ENCODE data around the gene CRELD2.

CRELD2 gene

DNA sequence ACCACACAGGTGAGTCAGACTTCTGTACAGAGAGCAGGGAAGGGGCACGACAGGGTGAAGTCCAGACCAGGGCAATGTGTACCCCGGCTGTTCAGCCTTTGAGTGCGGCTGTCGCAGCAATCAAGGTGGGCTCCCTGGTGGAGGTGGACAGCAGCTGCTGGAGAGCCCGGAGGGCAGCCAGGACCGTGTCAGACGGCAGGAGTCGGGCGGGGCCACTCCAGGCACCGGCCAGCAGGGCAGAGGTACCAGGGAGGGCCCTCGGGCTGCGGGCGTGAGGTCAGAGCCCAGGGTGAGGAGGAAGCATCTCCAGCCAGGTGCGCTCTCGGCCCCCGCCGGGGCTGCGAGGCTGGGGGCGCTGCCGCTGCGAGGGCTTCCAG, 41.3 kb downstream of the CRELD2 start:
- no peak for DNase-seq

DNA sequence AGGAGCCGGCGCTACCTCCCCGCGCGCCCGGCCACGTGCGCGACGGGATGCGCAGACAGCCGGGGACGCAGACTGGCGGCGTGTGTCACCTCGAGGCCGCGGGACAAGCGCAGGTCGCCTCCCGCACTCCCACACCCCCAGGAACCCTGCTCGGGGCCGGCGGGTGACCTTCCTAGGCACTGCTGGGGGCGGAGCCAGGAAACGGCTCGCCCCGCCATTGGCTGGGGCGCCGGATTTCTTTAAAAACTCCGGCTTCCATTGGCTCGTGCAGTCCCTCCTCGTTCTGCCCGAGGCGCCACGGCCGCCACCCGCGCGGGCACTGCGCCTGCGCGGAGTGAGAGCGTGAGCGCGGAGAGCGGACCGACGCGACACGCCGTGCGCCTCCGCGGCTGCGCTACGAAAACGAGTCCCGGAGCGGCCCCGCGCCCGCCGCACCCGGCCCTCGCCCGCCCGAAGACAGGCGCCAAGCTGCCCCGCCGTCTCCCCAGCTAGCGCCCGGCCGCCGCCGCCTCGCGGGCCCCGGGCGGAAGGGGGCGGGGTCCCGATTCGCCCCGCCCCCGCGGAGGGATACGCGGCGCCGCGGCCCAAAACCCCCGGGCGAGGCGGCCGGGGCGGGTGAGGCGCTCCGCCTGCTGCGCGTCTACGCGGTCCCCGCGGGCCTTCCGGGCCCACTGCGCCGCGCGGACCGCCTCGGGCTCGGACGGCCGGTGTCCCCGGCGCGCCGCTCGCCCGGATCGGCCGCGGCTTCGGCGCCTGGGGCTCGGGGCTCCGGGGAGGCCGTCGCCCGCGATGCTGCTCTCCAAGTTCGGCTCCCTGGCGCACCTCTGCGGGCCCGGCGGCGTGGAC, 41.9 kb downstream of the CRELD2 start, which contains the start of gene PIM3:
Gene PIM3, plus strand, starts transcription at position 614 of the 846 bp plus-strand sequence. Its CDS starts 176 bp downstream, at position 790.
- peak; percentile 96 for DNase-seq

DNA sequence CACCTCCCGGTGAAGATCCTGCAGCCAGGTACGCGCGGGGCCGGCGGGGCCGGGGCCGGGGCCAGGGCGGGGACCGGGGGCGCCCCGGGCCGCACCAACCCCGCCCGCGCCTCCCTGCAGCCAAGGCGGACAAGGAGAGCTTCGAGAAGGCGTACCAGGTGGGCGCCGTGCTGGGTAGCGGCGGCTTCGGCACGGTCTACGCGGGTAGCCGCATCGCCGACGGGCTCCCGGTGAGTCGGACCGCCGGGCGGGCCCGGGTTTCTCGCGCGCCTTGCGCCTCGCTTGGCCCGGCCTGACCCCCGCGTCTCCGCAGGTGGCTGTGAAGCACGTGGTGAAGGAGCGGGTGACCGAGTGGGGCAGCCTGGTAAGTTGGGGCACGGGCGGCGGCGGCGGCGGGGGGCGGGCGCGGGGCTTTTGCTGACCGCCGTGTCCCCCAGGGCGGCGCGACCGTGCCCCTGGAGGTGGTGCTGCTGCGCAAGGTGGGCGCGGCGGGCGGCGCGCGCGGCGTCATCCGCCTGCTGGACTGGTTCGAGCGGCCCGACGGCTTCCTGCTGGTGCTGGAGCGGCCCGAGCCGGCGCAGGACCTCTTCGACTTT, 42.7 kb downstream of the CRELD2 start:
- no peak for DNase-seq

DNA sequence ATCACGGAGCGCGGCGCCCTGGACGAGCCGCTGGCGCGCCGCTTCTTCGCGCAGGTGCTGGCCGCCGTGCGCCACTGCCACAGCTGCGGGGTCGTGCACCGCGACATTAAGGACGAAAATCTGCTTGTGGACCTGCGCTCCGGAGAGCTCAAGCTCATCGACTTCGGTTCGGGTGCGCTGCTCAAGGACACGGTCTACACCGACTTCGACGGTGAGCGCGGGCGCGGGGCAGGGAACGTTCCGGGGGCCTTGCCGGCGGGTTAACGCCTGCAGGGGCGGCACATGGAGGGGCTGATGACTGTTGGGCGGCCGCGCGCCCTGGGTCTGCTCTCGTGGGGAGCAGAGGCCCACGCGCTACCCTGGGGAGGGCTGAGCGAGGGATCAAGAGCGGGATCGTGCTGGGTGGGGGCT, 43.2 kb downstream of the CRELD2 start:
- no peak for DNase-seq

DNA sequence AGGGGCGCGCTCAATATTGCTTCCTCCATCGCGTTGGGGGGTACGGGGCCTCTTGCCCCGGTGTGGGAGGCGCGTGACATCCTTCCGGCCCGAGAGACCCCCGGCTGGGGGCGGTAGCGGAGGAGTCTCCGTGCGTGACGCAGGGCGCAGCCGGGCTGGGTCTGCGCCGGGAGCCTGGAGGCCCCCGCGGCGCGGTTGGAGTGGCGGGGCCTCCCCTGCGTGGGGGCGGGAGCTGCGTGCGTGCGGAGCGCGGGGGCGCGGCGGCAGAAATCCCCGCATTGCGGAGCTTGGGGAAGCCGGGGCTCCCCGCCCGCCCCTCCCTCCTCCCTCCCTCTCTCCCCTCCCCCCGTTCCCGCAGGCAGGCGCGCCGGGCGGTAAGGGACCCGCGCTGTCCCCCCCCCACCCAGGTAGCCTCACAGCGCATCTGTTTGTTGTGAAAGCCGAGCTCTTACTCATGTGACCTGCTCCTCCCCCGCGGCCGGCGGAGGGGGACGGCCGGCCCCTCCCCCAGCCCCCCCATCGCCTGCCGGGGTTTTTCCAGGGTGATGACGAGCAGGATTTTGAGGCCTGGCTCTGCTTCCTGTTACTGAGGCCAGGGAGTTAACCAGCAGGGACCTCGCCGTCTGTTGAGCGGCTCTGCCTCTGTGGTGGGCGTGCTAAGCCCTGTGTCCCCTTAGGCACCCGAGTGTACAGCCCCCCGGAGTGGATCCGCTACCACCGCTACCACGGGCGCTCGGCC, 43.7 kb downstream of the CRELD2 start:
- DNase-seq: peak; percentile 31

DNA sequence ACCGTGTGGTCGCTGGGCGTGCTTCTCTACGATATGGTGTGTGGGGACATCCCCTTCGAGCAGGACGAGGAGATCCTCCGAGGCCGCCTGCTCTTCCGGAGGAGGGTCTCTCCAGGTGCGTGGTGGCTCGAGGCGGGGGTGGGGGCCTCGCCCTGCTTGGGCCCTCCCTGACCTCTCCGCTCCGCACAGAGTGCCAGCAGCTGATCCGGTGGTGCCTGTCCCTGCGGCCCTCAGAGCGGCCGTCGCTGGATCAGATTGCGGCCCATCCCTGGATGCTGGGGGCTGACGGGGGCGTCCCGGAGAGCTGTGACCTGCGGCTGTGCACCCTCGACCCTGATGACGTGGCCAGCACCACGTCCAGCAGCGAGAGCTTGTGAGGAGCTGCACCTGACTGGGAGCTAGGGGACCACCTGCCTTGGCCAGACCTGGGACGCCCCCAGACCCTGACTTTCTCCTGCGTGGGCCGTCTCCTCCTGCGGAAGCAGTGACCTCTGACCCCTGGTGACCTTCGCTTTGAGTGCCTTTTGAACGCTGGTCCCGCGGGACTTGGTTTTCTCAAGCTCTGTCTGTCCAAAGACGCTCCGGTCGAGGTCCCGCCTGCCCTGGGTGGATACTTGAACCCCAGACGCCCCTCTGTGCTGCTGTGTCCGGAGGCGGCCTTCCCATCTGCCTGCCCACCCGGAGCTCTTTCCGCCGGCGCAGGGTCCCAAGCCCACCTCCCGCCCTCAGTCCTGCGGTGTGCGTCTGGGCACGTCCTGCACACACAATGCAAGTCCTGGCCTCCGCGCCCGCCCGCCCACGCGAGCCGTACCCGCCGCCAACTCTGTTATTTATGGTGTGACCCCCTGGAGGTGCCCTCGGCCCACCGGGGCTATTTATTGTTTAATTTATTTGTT, 44.6 kb downstream of the CRELD2 start:
- DNase-seq: no peak

DNA sequence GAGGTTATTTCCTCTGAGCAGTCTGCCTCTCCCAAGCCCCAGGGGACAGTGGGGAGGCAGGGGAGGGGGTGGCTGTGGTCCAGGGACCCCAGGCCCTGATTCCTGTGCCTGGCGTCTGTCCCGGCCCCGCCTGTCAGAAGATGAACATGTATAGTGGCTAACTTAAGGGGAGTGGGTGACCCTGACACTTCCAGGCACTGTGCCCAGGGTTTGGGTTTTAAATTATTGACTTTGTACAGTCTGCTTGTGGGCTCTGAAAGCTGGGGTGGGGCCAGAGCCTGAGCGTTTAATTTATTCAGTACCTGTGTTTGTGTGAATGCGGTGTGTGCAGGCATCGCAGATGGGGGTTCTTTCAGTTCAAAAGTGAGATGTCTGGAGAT, 45.2 kb downstream of the CRELD2 start:
- DNase-seq: no peak

DNA sequence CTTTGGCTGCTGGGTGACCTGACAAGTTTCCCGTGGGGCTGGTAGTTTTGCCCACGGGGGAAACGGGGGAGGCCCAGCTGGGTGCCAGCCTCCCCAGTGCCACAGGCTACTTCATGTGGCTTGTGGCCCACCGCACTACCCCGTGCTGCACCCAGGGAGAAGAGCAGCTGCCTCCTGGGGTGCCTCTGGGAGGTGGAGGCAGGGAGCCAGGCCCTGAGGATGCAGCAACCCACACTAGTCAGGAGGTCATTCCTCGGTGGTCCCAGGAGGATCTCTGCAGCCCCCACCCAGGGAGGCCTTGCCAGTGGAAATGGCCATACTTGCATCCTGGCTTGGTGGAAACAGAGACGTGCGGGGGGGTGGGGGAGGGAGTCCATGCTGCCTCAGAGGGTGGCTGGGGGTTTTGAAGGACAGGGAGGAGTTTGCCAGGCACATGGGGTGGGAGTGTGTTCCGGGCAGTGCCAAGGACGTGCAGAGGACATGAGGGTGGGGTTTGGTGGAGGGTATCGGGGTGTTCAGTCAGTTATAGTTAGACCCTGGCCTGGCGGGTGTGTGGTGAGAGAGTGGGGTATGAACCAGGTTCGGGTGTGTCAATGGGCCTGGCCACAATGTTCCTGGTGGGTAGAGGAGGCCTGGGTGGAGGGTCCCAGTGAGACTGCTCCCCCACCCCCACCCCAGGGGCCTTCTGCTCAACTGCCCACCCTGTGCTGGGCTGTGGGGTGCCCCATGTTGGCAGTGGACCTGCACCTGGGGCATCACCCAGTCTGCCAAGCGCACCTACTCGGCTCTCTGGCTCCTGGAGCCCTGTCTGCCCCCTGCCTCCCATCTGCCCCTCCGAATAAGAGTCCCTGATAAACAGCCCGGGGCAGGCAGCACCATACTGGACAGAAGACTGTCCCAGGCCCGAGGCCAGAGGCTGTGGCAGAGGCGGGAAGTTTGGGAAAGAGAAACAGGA, 46.0 kb downstream of the CRELD2 start:
- no peak for DNase-seq

DNA sequence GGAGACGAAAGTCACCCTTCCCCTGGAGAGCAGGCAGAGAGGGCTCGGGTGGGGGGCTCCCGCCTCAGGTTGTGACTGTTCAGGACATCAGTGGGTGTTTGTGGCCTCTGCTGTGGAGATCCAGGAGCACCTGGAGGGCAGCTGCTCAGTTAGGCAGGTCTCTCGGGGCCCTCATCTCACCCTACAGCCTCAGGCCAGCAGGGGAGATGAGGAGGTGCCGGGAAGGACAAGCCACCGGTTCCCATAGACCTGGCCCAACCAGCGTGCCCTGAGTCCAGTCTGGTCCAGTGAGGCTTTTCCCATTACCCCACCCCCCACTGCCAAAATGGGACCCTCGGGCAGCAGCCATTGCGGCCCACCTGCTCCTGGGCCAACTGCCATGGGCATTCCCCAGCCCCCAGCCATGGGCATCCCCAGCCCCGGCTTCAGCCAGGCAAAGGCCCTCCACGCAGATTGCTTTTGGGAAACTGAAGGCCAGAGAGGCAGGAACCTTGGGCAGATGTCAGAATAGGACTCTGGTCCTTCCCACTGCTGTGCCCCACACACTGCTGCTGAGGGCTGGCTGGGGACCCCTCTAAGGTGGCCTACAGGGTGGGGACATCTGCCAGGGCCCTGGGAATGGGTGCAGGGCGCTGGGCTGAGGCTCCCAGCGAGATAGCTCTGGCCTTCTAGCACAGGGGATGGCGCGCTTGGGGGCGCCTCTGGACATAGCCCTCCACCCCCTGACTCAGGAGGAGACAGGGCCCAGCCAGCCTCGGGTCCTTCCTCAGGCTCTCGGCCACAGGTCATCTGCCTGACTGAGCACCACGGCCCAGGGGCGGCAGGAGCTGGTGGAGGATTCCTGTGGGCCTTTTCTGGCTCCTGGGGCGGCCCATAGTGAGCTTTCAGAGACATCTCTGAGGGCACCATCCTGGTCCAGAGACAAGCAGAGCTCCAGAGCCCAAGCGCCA, 46.9 kb downstream of the CRELD2 start:
- DNase-seq: no peak

DNA sequence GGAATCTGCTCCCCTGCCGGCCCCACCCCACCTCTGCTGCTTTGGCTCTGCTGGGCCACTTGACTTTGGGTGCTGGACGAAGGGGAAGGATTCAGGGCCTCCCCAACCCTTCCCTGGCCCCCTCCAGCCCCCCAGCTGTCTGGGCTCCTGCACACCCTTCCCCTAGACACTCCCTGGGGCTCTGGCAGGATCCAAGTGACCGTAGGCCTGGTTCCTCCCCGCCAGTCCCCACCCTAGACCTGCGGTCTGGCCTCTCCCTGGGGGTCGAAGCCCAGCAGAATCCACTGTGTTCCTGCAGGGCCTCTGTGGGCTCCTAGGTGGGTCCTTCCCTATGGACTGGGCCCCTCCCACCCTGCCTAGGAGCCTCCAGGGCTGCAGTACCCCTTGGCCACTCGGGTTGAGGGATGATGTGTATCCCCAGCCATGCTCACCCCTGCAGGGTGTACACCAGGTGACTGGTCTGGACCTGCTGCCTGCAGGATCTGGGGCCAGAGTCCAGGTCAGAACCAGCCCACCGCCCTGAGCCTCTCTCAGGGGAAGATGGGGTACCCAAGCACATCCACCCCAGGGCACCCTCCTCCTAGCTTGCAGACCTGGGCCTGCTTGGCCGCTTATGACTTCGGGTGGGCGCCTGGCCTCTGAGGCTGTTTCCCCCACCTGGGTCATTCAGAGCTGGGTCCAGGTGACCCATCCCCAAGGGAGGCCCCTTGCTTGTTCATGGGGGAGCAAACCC, 47.8 kb downstream of the CRELD2 start:
- DNase-seq: no peak

DNA sequence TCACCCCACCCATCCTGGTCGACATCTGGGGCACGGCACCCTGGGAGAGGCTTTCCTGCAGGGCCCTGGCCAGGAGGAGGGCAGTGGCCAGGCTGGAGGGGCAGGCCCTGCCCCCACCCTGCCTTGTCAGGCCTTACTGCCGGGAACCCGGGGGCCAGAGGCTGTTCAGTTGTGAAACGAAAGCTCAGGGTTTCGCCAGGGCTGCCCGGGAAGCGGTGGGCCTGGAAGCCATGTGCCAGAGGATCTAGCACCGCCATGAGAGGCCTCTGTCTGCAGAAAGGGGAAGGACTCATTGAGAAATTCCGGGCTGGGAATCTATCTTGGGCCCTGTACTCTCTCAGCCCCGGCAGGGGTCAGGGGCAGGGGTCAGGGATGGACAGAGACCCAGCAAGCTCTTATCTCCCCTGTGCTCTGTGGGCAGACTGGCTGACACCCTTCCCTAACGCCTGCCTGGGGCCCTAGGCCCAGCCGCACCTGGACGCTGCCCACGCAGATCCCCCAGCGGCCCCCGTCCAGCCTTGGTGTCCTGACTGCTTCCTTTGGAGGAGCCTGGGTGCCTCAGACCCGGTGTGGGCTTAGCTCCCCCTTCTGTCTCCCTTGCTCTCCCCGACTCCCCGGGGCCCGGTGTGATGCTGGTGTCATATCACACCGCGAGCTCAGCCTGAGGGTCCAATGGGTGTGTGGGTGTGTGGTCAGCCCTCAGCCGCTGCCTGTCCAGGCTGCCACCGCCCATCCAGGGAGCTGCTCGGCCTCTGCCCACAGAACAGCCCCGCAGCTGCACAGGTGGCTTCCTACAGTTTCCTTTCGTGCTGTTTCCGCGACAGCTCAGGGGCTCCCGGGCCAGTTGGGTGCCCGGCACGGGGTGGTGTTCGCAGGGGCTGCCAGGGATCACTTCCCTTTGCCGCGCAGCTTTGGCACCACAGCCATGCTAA, 48.6 kb downstream of the CRELD2 start:
- DNase-seq: no peak

DNA sequence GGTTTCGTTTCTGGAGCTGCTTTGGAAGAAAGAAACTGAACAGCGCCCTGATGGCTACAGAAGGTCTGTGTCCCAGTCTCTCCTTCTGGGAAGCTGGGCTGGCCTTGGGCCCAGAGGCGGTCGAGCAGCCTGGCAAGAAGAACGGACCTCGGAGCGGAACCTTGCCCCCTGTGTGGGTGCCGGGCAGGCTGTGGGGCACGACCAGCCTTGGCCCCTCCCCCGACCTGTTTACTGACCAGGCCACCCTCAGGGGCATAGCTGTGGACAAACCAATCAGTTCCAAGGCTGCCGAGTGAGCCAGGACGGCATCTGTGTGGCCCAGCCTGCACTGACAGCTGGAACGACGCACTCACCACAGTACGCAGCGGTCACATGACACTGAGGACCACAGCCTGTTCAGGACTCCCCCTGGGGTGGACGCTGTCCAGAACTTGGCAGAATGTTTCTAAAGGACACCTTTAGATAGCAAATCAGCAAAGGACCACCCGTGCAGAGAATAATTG, 49.3 kb downstream of the CRELD2 start:
- no peak for DNase-seq

DNA sequence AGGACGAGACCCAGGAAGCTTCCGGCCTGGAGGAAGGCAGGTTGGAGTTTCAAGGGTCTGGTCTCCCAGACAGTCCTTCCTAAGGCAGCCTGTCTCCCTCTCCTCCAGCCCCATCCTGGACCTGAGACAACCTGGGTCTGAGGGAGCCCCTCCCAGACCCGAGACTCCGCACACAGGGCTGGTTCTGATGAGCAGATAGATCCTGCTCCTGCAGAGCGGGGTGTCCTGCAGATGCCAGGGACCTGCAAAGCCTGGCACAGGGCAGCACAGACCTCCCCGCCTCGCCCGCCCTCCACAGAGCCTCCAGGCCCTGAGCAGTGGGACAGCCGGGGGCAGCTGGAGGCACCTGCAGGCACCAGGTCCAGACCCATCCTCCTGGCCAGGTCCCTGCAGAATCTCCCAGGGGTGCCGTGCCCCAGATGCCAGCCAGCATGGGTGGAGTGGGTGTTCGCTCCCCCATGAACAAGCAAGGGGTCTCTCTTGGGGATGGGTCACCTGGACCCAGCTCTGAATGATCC, 49.9 kb downstream of the CRELD2 start:
- DNase-seq: no peak

DNA sequence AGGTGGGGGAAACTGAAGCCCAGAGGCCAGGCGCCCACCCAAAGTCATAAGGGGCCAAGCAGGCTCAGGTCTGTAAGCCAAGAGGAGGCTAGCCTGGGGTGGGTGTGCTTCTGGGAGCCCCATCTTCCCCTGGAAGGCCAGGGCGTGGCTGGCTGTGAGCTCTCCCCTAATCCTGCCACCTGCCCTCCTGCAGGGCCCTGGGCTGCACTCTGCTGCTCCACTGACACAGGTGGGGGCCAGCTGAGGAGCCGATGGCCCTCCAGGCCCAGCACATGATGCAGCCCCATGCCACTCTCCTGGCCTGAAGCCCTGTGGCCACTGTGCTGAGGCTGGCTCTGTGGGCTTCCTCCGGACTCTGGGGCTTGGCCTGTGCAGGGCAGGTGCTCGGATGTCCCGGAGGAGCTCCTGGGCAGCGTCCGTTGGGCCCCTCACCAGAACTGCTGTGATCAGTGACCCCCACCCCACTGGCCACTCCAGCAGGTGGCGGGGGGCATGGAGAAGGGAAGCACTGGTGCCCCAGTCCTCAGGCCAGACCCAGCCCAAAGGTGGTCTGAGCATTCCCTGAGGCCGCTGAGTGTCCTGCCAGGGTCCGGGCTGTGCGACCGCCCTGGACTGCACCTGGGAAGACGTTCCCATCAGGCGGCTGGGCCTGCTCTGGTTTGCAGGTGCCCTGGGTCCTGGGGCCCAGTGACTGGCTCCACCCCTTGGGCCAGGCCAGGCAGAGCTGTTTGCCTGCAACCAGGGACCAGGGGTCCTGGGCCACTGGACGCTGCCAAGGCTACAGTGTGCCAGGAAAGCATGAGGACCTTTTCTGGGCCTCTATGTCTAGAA, 50.6 kb downstream of the CRELD2 start:
- no peak for DNase-seq

DNA sequence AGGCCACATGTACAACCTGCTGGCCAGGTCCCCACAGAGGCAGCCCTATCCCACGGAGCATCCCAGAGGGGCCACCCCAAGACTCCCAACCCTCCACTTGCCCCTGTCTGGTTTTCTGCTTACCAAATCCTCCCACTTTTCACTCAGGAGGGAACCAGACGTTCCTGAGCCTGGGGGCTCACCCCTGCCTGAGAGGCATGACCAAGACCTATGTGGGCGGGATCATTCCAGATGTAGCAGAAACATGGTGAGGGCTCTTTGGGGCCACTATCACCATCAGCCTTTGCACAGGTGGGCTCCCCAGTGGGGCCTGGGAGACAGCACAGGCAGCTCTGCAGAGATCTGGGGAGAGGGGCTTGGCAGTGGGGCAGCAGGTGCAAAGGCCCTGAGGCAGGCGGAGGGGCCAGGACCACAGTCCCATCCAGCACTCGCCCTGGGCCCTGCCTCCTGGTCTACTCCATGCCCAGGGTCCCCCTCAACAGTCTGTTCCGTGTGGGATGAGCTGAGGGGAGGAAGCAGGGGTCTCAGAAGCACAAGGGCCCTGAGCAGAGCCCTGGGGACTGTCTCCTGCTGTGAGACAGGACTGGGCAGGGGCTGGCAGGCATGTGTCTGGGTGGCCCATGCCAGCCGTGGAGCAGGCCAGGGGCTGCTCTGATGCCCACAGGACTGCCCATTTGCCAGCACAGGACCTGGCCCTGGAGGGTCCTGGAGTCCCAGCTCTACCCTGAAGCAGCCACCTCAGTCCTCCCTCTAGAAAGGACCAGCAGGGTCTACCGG, 51.5 kb downstream of the CRELD2 start:
- no peak for DNase-seq

DNA sequence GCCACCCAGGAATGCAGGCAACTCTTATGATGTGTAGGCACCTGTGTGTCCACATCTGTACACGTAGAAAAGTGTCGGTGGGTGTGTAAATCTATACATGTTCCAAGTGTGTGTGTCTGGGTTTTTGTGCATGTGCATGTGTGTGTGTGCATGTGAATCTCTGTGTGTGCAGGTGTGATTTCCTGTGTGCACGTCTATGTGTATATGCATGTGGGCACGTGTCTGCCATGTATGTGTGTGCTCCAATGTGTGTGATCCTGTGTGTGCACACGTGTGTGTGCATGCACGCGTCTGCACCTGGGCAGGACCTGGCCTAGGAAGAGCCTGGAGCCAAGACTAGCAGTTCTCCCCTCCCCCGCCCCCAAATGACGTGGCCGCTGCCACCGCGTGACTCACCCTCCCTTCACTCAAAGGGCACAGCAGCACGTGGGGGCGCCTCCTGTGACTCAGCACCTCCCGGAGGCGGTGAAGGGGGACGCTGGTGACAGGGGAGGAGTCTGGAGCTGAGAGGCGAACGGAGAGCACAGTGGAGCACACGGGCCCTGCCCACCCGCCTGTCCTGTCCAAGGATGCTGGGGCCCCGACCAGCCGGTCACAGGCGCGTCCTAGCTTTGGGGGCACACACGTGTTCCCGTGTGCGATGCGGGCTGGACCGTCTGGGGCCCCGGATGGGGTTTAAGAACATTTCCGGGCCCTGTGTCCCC, 52.2 kb downstream of the CRELD2 start:
- DNase-seq: peak; percentile 79
